DMS114 treated with DMSO at 0.1 percent for 48 hours (cell line): ENCODE results near the gene ALDH1B1.

Source experiments
- DNase-seq: peaks from one replicate; lab custom pipeline; 2025; ENCODE audit not compliant: unreplicated experiment; lab: John Stamatoyannopoulos, UW

Gene ALDH1B1

DNA sequence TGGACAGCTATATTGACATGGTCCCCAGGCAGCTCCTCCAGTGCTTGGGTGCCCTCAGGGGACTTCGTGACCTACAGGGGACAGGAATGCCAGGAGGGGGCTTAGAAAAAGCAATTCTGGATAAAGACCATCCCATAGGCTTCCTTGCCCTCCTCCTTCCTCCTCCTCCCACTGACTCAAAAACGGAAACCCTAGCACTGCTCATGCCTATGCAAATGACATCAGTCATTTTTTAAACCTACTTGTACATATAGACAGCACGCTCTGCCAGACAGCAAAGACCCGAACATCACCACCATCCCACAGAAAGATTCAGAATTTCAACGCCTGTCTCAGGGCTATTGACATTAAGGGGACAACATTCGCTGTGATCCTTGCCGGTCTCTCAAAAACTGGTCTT, 20.8 kb downstream of the ALDH1B1 start:
- no peak for DNase-seq

DNA sequence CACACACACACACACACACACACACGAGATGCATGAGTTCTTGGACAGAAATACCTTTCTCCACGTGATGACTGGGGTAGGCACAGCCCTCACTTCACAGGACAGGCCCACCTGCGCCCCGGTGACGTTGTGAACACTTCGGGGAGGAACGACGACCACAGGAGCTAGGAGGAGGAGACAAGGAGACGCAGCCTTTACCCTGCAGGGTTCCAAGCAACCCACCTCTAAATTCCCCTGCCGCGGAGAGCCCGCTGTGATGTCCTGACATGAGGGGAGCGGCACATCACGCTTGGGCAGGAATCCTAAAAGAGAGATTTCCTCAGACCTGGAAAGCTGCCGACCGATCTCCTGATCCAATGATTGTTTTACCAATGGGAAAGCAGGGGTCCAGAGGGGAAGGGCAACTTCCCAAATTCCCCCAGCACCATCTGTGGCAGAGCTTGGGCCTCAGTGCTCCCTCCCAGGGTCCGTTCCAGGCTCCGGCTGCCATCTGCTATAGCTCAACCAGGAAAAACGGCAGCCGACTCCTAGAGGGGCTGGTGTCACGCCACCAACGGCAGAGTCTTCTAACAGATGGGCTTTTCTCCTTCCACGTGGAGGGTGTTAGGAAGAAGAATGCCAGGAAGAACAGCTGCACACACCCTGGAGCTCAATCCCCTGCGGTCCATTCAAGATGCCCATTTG, 21.7 kb downstream of the ALDH1B1 start:
- DNase-seq = no peak

DNA sequence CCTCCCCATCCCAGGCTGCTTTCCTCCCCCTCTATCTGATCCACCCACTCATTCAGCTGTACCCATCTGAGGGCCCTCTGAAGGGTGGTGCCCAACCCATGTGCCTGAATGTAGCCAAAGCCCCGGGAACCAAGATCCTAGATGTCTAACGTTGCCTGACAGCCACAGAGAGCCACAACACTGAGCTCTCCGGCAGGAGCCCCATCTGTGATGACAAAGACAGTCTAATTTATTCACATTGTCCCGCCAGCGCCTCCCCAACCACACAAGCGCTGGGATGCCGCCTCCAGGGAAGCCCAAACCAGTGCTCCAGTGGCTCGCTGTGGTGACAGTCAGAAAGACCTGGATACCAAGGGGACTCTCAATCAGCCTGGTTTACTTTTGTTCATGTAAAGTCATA, 23.4 kb downstream of the ALDH1B1 start:
- no peak for DNase-seq

DNA sequence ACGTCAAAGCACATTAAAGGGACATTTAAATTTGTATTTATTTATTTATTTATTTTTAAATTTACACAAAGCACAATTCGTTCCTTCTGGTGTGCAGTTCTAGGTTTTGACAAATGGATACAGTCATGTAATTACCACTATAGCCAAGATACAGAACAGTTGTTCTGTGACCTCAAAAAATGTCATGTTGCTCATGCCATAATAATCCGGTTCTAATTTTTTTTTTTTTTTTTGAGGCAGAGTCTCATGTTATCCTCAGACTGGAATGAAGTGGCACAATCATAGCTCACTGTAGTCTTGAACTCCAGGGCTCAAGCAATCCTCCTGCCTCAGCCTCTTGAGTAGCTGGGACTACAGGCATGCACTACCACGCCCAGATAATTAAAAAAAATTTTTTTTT, 24.0 kb downstream of the ALDH1B1 start:
- no peak for DNase-seq

DNA sequence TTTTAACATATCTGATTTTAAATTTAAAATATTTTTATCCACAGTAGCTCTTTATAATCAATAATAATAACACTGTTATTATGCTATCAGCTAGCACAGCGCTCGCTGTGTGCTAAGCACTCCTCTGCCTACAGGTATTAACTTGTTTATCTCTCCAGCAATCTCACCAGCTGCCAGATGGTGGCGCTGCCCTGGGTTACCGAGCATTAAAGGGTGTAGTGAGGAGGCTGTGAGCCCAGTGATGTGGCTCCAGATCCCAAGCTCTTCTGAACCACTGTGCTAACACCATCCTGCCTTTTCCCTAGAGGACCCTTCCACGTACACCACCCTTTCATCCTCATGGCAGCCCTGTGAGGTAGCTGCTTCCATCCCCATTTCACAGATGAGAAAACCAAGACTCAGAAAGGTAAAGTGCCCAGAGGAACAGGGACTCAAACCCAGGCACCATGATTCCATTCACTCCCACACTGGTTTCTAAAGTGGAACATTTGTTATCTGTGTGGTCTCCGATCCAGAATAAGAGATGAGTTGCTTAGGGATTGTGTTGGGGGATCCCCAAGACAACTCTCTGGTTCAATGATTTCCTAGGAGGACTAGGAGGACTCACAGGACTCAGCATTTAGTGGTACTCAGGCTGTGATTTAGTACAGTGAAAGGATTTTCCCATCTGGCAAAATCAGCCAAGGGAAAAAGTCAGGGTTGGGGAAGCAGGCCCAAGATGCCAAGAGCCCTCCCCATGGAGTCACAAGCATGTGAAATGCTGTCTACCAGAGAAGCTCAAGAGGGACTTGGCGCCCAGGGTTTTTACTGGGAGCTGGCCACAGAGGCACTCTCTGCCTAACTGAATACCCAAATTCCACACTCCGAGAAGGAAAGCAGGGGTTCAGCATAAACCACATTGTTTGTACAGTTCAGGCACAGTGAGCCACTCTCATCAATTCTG, 24.8 kb downstream of the ALDH1B1 start:
- no peak for DNase-seq

DNA sequence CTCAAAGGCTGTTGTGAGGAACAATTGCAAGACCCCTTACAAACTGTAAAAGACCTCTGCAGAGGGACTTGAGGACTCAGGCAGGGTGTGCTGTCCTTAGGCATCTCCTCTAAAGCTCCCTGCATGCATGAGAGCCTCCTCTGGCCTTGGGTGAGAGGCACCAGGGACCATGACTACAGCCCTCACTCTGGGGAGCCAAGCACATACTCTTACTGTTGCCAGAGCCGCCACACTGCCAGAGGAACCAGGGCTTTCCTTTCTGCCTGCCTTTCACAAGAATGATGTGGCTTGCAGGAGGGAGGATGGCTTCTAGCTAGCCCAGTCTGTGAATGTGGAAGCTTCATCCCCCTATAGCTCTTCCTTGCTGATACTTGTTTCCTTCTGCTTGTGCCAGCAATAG, 25.9 kb downstream of the ALDH1B1 start:
- DNase-seq = no peak

DNA sequence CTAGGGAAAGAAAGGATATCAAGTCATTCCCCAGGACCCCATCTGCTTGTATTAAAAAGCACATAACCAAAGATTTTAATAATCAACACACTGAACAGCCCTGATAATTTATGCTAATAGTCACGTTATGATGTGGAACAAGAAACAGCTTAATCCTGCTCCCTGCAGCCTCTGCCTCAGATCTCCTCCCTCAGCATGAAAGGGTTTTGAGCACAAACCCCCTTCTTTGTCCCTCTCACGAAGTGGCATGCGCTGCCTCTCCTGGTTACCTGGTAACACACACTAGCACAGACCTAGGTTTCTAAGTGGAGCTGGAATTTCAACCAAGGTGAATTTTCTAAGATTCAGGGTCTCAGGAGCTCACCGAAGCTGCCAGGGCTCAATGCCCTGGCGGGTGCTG, 26.7 kb downstream of the ALDH1B1 start:
- no peak for DNase-seq

DNA sequence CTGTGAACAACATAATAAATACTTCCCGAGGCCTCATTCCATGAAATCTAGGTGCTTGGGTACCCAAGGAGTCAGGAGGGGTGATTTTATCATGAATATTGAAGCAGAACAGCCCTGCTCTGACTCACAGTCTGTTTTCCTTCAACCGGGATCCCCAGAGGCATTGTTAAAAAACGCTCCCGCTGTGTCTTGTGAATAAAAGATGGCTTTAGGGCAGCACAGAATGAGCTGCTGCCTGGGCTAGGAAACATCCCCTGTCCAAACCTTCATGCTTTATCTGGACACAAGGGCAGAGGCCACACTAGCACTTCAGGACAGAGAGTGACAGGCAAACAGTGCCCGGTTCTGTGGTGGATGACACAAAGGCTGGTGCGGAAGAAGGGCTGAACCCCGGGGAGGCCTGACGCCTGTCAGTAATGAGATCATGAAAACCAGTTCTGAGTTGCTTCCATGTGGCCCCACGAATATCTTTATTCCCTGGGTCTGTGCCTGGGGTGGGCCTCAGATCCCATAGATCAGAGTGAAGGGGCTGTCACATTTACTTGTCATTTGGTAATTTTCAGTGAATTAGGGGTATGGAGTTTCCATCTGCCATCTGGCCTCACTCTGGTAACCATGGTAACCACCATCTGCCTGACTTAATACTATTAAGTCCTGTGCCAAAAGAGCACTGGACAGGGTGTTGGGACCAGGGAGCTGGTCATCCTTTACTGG, 29.2 kb downstream of the ALDH1B1 start:
- no peak for DNase-seq

DNA sequence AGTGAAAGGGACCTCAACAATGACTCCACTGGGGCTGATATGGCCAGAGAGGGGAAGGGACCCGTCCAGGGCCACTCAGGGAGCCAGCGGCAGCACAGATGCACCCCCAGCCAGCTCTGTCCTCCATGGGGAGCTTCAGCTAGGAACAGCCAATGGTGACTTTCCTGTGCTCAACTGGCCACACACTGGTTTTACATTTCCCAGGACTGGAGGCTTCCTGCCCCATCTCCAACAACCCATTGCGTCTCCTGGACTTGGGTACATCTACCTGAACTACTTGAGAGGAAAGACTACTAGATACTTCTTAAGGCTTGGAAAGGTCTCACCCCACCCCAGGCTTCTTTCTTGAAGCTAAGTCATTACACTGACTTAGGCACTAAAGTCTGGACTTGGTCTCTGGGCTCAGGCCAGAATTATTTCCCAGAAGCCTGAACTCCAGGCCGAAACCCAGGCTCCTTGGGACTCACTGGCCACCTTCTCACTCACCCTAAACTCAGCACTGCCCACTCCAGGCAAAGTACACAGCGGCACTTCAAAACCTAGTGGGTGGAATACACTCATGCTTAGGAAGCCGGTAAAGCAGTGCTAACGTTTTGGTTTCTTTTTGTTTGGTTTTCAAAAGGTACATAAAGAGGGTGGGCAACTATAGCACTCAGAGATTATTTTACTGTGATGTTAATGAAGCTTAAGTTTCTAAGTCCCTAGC, 30.2 kb downstream of the ALDH1B1 start:
- no peak for DNase-seq

DNA sequence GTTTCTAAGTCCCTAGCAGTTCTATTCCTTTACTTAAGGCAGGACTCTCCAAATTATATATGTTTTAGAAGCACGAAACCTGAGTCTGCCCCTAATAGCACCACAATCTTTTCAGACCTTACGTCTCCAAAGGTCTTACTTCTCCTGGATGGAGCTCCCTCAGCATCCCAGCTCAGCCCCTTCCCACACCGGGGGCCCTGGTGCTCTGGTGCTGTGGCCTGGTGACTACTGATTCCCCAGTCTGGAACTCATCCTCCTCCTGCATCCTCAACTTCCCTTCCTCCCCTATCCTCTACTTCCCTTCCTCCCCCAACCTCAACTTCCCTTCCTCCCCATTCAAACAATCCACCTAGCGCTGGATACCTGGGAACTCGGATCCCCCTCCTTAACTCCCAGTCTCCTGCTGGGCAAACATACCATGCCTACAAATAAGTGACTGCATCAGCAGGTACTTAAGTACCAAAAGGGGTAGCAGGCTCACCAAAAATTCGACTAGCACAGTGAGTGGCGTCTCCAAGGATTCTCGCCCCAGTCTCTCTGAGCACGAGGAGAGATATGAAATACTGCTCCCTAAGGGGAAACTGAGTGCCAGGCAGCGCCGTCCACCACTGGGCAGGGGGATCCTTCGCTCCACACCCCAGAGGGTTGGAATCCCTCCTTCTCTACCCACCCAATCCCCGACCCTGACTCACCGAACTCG, 30.9 kb downstream of the ALDH1B1 start:
- peak; percentile 15 for DNase-seq

DNA sequence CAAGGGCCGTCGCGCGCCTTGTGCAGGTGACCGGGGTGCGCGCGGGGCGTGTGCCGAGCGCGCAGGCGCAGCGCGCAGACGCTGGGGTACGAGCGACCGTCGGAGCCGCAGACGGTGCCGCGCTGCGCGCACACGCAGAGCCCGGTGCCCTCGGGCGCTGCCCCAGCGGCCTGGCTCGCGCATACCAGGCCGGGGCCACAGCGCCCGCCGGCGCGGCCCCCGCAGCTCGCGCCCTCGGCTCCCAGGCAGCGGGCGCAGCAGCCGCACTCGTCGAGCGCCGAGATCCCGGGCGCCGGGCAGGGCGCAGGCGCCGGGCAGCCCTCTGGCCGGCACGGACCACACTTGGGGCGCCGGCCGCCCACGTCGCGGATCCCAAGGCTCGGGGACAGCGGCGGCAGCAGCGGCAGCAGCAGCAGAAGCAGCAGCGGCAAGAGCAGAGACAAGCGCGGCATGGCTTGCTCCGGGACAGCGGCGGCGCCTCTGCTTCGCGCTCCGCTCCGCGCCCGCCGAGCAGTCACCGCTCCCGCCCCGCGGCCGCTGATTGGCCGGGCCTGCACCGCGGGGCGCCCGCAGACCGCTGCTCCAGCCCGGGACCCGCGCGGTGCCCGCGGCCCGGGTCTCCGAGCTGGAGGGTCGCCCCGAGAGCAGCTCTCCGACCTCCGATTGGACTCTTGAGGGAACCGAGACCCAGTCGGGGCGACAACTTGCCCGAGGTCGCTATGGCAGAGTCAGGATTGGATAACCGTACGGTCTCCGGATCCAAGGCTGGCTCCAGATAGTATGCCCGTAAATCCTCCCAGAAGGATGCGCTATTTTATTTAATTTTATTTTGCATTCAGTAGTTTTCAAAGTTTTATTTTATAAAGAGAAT, 31.7 kb downstream of the ALDH1B1 start, which contains the start of gene IGFBPL1:
Gene IGFBPL1 (minus strand): TSS at position 482 of the 871 bp plus-strand sequence. CDS start 30 bp downstream, at position 452.
- peak; percentile 13 for DNase-seq

DNA sequence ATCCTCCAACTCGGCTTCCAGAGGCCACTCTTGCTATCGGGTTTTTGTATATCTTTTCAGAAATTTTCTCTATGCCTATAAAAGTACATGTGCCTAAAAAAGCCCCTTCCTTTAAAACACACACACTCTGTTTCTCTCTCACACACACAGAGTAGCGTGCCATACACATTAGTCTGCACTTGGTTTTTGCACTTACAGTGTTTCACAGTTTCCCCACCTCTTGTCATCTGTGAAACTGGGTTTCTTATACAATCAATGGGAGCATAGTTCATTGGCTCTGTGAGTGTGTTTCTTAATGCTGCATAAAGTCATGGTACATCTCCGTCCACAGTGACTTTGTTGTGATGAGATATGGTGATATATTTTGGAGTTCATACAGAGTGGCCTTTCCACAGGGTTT, 32.4 kb downstream of the ALDH1B1 start:
- no peak for DNase-seq

DNA sequence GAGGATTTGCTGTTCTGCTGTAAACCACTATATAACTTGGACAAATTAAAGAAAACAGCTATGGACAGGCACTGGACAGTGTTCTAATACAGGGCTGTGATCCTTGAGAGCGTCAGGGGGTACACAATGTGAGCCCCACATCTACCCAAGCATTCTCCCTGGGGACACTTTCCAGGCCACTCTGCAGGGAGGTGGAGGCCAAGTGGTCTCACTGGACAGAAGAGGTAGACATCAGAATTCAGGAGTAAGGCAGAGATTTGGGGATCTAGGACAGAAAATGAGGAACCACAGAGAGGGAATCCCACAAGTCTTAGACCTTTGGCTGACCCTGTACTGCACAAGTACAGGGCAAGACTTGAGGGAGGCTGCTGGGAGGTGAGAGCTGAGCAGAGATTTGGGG, 35.6 kb downstream of the ALDH1B1 start:
- no peak for DNase-seq

DNA sequence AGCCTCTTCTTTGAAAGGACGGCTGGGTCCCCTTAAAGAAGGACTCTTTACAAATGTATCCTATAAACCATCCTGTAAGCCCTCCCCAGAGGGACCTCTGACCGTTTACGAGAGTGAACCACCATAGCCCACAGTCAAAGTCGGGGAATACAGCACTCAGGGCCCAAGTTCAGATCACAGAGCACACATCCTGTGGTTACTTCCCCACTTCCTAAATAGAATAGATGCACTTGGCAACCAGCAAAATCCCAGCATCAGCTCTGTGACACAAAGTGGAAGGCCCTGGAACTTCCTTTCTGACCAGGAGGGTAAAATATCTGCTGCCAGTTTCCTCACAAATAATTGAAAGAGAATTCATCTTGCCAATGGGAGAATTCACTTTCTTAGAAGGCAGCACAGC, 38.6 kb downstream of the ALDH1B1 start:
- DNase-seq = no peak

DNA sequence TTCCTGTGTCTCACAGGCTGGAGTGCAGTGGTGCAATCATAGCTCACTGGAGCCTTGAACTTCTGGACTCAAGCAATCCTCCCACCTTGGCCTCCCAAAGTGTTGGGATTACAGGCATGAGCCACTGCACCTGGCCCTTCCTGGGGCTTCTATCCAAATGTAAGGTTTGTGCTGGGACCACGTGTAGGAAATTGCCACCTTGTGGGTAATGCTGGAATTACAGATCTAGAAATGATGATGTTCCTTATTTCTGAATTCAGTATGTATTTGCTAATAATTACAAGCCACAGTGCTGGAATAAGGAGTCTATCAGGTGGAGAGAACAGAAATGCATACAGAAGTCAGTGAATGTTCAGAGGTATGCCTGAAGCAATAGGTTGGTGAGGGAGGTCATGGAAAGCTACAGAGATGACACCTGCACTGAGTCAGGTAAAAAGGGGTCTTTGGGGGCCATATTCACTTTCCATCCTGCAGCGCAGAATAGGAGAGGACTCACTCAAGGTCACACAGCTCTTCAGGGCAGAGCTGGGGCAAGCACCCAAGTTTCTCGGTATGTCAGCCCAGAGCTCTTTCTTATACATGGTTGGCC, 40.5 kb downstream of the ALDH1B1 start:
- DNase-seq = peak; percentile 11

DNA sequence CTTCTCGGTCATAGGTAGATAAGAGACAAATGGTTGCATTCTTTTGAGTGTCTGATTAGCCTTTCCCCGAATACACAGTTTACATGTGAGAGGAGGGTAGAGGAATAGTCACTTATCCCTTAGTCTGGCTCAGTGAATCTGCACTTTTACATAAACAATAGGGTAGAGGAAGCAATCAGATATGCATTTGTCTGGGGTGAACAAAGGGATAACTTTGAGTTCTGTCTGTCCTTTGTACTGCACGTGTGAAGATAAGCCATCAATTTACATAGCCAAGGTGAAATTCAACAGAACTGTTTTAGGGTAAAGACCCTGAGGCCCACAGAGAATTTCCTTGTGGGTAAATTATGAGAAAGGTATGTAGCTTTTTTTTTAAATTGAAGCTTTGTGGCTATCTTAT, 41.9 kb downstream of the ALDH1B1 start:
- no peak for DNase-seq

DNA sequence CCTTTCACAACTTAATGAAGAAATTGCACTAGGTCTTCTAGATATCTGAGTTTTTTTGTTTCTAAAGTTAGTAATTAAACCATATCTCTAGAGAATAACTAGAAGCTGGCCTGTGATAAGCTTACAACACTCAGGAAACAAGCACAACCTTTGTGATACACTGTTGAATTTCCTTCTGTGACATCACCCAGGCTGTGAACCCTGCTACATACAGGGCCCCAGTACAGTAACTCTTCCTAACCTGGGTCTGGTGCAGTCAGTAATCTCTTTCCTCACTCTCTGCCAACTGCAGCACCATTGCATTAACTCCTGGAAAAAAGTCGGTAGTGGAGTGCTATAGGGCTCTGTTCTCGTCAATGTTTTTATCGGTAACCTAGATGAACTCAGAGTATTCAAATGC, 42.4 kb downstream of the ALDH1B1 start:
- no peak for DNase-seq

DNA sequence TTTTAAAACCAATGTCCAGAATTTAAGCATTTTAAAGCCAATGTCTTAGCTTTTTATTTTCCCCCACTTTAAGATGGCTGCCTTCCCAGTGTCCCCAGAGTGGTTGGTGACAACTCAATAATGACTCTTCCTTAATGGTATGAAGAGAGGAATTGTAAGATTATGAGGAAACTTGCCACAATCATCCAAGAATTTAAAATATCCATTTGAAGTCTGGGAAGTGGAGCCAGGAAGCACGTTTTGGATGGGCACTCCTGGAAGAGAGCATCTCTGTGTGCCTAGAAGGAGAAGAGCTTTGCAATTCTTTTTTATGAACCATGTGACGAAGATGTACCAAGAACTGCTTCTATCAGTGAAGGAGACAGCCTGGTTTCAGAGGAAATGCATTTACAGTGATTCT, 43.0 kb downstream of the ALDH1B1 start:
- DNase-seq = no peak

DNA sequence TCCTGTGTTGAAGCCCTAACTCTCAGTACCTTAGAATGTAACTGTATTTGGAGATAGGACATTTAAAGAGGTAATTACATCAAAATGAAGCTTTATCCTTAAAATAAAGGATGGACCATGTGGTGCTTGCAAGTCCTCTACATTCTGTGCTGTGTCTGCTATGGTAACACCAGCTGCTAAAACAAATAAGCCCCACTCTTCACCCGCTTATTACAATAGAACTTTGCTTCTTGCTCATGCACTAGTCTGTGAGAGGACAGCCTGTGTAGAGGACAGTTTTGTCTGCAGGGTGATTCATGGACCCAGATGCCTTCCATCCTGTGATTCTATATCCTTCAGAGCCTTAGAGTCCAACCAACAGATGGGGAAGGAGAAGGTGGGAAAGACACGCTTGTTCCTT, 44.2 kb downstream of the ALDH1B1 start:
- no peak for DNase-seq
